ENCODE results near the gene LRFN5.

DNA sequence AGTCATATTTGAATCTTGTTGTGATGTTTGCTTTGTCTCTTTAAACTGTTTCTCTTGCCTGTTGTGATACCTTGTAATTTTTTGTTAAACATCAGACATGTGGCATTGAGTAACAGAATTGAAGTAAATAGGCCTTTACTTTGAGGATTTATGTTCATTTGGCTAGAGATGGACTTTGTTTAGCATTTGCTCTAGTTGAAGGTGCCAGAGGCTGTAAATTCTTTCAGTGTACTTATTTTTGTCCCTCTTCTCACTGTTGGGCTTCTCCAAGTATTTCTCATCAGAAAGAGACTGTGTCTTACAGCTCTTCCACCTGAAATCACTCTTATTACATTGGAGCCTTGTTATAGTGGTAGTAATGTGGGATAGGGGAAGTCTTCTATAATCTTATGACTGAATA is 175.8 kb downstream of the LRFN5 start:
- TF ChIP-seq, protein P1, sequence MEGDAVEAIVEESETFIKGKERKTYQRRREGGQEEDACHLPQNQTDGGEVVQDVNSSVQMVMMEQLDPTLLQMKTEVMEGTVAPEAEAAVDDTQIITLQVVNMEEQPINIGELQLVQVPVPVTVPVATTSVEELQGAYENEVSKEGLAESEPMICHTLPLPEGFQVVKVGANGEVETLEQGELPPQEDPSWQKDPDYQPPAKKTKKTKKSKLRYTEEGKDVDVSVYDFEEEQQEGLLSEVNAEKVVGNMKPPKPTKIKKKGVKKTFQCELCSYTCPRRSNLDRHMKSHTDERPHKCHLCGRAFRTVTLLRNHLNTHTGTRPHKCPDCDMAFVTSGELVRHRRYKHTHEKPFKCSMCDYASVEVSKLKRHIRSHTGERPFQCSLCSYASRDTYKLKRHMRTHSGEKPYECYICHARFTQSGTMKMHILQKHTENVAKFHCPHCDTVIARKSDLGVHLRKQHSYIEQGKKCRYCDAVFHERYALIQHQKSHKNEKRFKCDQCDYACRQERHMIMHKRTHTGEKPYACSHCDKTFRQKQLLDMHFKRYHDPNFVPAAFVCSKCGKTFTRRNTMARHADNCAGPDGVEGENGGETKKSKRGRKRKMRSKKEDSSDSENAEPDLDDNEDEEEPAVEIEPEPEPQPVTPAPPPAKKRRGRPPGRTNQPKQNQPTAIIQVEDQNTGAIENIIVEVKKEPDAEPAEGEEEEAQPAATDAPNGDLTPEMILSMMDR (IDR thresholded peaks at IDR 0.05): no peak
- TF ChIP-seq, protein P2, sequence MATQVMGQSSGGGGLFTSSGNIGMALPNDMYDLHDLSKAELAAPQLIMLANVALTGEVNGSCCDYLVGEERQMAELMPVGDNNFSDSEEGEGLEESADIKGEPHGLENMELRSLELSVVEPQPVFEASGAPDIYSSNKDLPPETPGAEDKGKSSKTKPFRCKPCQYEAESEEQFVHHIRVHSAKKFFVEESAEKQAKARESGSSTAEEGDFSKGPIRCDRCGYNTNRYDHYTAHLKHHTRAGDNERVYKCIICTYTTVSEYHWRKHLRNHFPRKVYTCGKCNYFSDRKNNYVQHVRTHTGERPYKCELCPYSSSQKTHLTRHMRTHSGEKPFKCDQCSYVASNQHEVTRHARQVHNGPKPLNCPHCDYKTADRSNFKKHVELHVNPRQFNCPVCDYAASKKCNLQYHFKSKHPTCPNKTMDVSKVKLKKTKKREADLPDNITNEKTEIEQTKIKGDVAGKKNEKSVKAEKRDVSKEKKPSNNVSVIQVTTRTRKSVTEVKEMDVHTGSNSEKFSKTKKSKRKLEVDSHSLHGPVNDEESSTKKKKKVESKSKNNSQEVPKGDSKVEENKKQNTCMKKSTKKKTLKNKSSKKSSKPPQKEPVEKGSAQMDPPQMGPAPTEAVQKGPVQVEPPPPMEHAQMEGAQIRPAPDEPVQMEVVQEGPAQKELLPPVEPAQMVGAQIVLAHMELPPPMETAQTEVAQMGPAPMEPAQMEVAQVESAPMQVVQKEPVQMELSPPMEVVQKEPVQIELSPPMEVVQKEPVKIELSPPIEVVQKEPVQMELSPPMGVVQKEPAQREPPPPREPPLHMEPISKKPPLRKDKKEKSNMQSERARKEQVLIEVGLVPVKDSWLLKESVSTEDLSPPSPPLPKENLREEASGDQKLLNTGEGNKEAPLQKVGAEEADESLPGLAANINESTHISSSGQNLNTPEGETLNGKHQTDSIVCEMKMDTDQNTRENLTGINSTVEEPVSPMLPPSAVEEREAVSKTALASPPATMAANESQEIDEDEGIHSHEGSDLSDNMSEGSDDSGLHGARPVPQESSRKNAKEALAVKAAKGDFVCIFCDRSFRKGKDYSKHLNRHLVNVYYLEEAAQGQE (IDR thresholded peaks at IDR 0.05; ENCODE audit: low read depth, low read length): no peak

Measured in SK-N-SH (cell line).